Stimulated activated CD8-positive, alpha-beta memory T cell treated with anti-CD3 and anti-CD28 coated beads, Interleukin-4, amount 100 ng/mL, for 48 hours (primary cell): ENCODE measurements around the gene MICAL1.
A peak's percentile ranks its signal among the peaks of the same experiment; 100 is the strongest.

Source experiments
- DNase-seq: peaks from one replicate; pipeline ENCODE4 v3.0.0-alpha.2; 2020

Gene MICAL1

DNA sequence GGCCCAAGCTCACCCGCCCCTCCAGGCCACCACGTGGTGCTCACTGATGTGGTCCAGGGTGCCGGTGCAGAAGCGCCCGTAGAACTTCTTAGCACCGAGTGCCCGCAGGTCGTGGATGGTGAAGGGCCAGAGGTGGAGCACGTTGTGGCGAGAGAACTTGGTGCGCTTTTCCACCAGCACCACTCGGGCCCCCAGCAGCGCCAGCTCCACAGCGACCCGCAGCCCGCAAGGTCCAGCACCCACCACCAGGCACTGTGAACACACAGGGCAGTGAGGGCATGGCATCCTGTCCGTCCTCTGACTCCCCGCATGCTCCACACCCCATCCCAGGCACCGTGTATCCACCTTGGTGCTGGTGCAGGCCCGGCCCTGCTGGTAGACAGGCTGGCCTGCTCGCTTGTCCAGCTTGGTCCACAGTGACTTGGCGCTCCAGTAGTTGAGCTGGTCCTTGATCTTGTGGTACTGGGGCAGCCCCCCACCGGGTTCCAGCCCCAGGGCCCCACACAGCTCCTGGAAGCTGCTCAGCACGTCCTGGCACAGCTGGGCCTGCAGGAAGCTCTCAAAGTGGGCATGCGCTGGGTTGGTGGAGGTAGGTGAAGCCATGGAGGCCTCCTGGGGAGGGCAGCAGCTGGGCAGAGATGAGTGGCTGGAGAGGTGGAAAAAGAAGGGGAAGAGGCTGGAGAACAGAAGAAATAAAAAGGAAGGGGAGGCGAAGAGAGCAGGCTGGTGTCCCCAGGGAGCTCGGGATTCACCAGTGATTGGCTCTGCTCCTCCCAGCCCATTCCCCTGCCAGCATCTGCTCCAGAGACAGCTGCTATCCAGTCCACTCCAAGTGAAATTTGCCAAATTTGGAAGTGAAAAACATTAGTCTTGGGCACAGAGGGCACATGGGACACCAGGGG is 1.7 kb downstream of the MICAL1 start:
- no peak for DNase-seq

DNA sequence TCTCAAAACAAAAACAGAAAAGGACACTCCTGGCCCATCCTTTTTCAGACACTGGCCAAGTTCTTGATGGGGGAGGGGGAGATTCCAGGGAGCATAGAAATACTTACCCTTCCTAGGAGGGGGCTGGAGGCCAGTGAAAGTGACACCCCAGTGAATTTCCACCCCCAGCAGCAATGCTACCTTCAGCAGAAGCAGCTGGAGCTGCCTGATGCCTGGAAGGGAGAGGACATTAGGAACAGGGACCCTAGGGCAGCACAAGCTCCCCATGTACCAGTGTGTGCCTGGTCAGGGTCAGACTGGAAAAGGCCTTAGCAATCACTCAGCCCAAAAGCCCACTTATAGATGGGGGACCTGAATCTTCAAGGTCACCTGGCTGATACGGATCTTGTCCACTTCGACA is 2.4 kb downstream of the MICAL1 start:
- DNase-seq, result no peak

DNA sequence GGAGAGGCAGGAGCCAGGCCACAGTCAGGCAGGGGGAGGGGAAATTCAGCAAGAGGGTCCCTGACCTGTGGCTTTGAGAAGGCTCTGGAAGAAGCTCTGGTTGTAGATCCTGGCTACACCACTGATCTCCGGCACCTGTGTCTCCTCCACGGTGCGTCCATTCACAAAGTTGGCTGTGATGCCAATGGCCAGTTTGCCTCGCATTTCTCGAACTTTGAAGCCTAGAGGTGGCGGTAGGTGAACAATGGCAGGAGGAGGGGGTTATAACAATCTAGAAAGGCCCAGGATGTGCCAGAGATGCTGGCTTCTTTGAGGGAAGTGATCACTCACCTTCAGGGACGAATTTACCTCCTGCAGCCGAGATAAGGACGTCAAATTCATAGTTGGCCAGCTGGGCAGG is 3.4 kb downstream of the MICAL1 start:
- no peak for DNase-seq

DNA sequence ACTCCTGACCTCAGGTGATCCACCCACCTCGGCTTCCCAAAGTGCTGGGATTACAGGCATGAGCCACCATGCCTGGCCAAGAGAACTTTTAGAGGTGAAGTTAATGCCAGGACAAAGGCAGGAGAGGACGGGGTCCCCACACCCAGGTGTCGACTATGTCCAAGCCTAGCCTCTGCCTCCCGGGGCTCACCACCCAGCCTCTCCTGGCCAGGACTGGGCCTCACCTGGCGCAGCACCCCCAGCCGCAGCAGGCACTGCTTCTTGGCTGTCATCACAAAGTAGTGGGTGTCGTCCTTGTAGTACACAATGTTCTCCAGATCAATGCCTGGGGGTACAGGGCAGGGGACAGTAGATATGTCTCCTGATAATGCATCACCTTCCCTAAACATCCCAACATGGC is 4.2 kb downstream of the MICAL1 start:
- DNase-seq, result no peak

DNA sequence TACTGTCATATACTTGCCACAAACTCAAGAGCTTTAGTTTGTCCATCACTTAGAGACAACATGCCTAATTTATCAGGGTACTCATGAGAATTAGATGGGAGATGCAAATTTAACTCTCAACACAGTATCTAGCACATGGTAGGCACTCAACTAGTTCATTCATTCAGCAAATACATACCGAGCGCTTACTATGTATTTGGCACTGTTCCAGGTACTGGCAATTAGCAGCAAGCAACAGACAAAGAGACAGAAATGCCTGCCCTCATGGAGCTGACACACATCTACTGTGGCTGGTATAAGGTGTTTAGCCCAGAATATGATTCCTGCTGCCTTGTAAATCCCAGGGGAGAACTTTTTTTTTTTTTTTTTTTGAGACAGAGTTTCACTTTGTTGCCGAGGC is 4.8 kb downstream of the MICAL1 start:
- DNase-seq, result no peak

DNA sequence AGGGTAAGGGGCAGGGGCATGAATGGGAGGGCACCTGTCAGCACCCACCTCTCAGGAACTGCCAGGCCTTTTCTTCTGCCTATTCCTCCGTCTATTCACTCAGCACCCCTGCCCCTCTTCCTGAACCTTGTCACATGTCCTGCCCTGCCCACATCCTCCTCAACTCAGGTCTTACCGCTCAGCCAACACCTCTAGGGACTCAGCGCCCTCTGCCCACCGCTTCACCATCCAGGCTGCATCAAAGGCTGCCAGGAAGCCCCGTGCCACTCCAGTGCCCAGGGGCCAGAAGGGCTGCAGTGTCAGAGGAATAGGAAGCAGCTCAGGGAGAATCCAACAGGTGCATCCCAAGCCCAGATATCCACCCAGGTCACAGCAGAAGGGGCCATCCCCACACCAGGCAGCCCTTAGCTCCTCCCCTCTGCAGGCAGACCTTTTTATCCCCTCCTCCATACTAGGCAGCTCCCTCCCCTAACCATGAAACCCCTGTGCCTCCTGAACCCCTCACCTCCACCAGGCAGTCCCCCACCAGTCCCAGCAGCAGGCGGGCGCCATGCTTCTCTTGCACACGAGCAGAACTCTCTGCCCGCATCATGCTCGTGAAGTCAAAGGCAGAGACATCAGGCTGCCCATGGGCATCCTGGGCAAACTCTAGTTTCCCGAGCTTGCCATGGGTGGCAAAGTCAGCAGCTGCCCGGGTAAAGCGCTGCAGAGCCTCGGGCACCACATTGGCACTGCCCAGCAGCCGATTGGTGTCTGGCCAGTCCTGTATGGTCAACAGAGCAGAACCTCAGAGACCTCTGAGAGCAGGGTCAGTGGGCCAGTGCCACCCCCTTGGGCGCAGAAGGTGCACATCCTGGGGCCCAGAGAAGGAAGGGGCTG is 5.5 kb downstream of the MICAL1 start:
- no peak for DNase-seq

DNA sequence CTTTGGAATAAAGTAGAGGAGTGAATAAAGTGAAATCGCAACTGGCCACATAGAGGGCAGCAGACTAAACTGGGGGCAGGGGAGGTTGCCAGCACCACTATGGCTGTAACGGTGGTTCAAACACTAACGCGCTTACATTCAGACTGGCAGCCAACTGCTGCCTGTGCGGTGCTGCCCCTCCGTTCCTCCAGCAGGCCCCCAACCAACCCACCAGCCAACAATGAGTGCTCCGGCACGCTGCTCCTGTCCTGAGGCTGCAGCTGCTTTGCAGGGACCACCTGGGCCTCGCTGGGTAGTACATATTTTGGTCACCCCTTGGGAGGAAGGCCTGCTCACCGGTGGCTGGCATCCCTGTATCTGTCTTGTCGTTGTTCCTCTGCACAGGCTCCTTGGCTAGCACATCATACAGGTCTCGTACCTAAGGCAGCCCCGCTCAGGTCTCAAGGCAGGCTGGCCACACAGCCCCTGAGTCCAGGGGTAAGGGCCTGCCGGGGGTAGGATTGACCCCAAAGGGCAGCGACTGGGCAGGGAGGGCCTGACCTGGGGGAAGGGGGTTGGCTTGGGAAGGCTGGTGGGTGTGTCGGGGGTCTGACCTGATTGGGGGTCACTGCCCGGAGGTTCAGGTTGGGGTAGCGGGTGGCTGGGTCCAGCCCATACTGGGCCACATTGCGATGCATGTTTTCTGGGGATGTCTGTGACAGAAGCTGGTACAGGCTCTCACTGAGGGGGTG is 6.3 kb downstream of the MICAL1 start:
- DNase-seq, result no peak

DNA sequence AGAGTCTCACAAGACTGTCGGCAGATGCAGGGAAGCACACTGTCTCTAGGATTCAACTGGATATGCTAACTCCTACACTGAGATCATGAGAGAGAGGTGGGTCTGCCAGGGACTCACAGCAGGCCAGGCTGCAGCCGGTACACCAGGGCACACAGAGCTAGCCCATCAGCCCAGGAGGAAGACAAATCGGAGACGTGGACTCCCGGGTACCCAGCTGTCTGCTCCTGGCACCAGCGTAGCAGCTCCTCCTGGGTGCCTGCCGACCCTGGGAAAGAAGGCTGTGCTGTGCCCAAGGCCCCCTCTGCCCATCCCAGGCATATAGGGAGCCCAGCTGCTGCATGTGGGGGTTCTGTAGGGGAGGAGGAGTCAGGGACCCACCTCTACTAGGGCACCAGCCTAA is 7.0 kb downstream of the MICAL1 start:
- DNase-seq, result no peak

DNA sequence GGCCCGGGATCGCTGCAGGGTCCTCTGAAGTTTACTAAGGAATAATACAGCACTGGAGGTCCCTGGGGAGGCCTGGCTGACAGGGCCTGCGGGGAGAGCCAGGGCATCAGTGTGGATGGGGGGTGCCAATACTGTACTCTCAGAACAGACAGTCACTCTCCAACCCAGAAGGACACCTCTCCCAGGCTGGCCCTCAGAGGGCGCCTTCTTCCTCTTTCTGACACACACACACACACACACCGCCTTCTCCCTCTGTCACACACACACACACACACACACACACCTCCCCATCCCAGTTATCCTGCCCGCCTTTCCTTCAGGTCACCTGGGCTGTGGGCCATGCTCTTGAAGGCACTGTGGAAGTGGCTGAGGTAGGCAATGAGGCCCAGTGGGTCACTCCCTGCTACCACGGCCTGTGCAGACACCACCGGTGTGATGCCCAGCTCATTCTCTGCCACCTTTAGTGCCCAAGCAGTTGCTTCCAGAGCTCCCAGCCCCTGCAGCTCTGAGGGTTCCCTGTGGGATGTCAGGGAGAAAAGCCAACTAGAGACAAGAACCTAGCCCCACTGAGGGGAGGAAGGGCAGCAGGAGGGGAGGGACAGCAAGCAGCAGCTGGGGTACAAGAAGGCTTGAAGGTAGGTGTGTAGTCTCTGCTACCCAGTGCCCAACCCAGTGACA is 7.6 kb downstream of the MICAL1 start:
- DNase-seq, result no peak

DNA sequence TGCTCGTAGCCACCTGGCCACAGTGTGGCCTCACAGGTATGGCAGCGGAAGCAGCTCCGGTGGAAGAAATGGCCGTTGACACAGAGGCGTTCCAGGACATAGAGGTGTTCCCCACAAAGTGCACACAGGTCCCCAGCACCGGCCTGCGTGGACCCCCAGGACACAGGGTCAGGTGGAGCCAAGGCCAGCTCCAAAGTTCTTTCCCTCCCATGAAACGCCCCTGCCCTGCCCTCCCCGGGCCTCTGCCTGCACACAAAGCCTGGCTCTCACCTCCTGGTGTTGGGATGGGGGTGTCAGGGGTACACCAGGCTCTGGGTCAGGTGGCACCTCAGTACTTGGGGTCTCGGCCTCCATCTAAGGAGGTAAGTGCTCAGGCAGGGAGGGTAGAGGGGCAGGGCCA is 8.5 kb downstream of the MICAL1 start:
- DNase-seq, result no peak

DNA sequence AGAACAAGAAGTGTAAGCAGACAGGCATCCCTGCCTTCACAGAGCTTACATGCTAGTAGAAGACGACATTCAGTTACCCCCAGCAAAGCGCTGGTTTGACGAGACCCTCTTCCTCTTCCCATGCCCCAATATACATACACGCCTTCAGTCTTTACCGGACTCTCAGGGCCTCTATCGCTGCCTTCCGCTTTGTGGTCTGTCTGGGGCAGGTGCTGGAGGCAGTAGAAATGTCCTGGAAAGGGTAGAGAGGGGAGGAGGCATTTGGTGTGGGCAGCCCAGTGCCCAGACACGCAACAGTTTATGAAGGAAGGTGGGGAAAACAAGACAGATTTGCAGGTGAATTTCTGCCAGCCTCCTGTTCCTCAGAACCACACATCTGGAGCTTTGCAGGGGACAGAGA is 9.0 kb downstream of the MICAL1 start:
- DNase-seq, result no peak

DNA sequence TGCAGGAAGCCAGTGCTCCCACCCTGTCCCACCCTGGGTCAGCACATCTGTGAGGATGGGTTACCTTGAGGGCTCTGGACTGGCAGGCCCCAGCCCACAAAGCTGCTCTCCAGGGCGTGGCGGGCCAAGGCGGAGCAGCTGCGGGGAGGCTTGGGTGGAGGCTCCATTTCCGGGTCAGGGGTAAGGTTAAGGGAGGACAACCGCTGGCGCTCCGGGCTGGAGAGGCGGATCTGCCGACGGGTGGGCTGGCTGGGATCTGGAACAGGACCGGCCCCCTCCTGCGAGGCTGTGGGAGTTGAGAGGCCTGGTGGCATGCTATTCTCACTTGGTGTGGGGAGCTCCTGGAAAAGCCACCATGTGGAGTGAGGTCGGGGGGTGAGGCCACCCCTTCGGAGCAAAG is 9.5 kb downstream of the MICAL1 start:
- DNase-seq, result no peak

DNA sequence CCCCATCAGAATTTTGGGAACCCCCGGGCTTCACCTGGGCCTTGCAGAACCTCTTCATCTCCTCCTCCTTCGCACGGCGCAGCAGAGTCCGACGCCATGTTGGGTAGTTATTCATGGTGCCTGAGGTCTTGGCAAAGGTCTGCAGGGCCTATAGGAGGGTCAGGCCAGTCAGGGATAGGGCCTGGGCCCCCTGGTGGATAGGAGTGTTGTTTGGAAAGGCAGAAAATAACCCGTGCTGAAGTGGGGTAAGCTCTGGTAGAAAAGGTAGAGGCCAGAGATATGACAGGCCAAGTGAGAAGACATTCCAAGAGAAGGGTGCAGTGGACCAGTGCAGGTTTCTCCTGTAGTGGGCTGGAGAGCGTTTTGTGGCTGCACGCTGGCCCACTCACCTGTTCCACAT is 10.2 kb downstream of the MICAL1 start:
- DNase-seq, result no peak

DNA sequence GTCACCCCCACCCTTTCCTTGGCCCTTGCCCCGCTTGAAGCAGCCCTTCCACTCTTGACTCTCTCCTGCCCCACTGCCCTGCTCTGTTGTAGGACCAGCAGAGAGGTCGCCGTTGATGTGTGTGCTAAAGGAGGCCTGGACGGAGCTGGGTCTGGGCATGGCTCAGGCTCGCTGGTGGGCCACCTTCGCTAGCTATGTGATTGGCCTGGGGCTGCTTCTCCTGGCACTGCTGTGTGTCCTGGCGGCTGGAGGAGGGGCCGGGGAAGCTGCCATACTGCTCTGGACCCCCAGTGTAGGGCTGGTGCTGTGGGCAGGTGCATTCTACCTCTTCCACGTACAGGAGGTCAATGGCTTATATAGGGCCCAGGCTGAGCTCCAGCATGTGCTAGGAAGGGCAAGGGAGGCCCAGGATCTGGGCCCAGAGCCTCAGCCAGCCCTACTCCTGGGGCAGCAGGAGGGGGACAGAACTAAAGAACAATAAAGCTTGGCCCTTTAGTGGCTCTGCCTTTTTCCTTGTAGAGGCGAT is 12.1 kb downstream of the MICAL1 start:
- no peak for DNase-seq

DNA sequence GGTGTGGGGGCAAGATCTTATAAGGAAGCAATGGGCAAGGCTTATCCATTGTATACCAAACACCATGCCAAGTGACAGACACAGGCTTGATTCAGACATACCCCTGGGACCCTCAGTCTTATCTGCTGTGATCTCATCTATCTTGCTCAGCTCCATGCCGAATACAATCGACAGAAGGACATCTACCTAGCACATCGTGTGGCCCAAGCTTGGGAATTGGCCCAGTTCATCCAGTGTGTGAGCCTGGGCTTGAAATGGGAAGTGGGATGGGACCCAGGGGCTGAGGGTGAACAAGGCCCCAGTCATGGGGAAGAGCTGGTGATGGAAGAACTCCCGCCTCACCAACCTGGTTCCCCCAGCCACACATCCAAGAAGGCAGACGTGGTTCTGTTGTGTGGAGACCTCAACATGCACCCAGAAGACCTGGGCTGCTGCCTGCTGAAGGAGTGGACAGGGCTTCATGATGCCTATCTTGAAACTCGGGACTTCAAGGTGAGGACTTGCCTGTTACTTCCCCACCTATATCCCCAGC is 13.1 kb downstream of the MICAL1 start:
- no peak for DNase-seq

DNA sequence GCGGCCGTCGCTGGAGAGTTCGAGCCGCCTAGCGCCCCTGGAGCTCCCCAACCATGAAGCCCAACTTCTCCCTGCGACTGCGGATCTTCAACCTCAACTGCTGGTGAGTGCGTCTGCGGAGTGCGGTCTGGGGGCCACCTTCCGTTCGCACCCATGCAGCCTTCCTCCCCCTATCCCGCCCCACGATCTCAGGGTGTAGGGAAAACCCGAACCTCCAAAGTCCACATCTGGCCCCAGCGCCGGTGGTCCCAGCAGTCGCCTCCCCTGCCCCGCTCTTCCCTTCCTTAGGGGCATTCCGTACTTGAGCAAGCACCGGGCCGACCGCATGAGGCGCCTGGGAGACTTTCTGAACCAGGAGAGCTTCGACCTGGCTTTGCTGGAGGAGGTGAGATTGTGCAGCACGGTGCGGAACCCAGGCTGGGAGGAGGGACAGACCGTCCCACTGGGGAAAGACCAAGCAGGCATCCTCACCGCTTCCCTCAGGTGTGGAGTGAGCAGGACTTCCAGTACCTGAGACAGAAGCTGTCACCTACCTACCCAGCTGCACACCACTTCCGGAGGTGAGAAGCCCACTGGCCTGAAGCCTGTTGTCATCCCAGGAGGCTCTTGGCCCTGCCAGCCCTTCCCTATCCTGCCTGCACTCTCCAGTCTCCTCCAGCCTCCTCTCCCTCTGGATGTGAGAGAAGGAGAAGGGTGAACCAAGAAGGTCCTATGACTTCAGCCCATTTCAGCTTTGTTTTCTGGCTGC is 14.3 kb downstream of the MICAL1 start:
- peak; percentile 61 for DNase-seq

DNA sequence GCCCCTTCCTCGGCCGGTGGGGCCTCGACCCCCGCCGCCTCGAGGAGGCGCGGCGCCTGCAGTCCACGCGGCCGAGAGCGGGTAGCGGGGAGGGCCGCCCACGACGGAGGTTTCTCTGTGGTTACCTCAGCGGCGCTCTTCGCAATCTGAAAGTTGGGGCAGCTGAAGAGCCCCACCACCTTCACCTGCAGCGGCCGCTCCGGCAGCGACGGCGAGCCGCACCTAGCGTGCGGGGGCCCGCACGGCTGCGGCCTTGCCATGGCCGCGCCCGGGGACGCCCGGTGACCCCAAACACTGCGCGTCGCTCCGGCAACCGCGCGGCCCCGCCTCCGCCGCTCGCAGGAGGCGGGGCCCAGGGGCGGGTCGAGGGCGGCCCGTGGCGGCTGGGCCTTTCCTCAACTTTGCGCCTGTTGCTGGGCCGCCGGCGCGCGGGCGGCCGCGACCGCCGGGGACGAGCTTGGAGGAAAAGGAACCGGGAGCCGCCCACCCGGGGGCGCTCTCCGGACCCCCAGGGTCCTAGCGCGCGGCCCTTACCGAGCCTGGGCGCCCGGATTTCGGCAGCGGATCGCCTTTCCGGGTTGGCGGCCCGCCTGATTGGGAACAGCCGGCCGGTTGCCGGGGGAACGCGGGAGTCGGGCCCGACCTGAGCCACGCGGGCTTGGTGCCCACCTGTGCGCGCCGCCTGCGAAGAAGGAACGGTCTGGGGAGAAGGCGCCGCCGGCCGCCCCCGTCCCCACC is 15.1 kb downstream of the MICAL1 start, which contains the start of the genes PPIL6 and SMPD2:
Gene PPIL6 (minus strand): TSS at position 298 of the 738 bp plus-strand sequence. CDS start 38 bp downstream, at position 260.
Gene SMPD2 (plus strand): TSS at position 394 of the 738 bp plus-strand sequence. CDS start 398 bp downstream, outside the sequence.
- DNase-seq, result peak; percentile 85

DNA sequence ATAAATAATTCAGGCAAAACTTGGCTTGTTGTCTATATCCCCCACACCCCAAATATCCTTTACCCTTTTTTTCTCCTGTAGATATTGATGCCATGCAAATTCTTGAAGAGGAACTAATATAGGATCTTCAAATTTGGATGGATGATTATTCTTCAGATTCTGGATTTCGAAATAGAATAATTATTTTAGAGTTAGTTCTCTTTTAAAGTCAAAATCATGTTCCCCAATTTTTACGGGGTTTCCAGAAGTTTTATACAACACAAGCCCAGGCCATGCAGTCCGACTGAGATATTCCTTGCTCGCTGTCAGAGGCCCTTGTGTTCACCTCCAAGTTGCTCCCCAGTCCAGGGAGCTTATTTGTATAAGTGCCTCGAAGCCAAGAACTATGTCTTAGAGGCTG is 19.5 kb downstream of the MICAL1 start:
- DNase-seq, result no peak

DNA sequence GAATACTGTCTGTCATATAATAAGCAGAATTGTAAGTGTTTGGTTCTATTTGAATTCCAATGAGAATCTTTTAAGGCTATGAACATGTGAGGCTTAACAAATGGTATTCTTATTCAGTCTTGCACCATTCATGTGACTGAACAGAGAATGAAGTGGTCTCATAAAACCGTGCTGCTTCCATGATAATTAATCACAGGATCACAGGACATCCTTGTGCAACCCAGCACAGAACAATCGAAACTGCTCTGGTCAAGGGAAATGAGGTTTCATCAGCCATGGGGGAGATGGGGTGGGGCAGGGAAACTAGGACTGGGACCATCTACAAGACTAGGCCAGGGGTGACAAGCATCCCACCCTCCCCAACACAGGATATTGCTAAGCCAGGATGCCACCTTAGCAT is 21.1 kb downstream of the MICAL1 start:
- no peak for DNase-seq

DNA sequence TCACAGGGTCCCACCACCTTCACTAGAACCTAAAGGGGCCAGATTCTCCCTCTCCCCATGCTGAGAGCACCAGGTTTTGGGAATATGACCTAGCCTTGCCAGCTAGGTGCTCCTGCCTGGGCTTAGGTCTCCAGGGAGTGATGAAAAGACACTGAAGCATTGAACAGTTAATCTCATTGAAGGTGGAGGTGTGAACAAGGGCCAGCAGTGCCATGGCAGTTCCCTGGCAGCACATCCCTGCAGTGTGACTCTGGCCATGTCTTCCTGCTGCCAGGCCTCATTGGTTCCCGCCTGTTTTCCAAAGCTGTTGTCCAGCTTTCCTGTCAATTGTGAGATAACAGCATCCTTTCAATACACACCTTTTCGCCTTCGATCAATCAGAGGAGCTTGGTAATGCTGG is 26.1 kb downstream of the MICAL1 start:
- no peak for DNase-seq
